RWPE2 (cell line): ENCODE results near the gene AMD1.

Experiments used
- ATAC-seq: fragments of 200-7000 bp; cut with Tn5 transposase; 3 replicates; pipeline ENCODE4 v1.9.1; 2021; ENCODE audit warnings: low read depth
- DNase-seq: peaks from one replicate; pipeline ENCODE4 v3.0.0-alpha.2; 2020; ENCODE audit warnings: low spot score
- H3K27ac ChIP-seq: fragments of 450-650 bp; 2 replicates; pipeline ENCODE4 v1.5.1; 2017; ENCODE audit warnings: mild to moderate bottlenecking; ENCODE audit not compliant: poor library complexity, severe bottlenecking
- H3K27me3 ChIP-seq: fragments of 250-450 bp; sonication (Bioruptor Pico); 2 replicates; pipeline ENCODE4 v1.5.1; 2021; ENCODE audit warnings: mild to moderate bottlenecking, moderate library complexity; ENCODE audit not compliant: insufficient read depth, poor library complexity, severe bottlenecking
- H3K36me3 ChIP-seq: fragments of 250-450 bp; sonication (Bioruptor Pico); 2 replicates; pipeline ENCODE4 v1.5.1; 2020; ENCODE audit warnings: low read depth, mild to moderate bottlenecking, moderate library complexity
- H3K4me1 ChIP-seq: fragments of 250-450 bp; sonication (Bioruptor Pico); 2 replicates; pipeline ENCODE4 v1.5.1; 2021; ENCODE audit warnings: mild to moderate bottlenecking, moderate library complexity; ENCODE audit not compliant: insufficient read depth, poor library complexity, severe bottlenecking
- H3K4me3 ChIP-seq: fragments of 250-450 bp; sonication (Bioruptor Pico); 2 replicates; pipeline ENCODE4 v1.5.1; 2021; ENCODE audit warnings: mild to moderate bottlenecking, moderate library complexity; ENCODE audit not compliant: severe bottlenecking
- H3K9me3 ChIP-seq: fragments of 250-450 bp; sonication (Bioruptor Pico); 2 replicates; pipeline ENCODE4 v1.5.1; 2021; ENCODE audit warnings: mild to moderate bottlenecking, moderate library complexity; ENCODE audit not compliant: severe bottlenecking
- CTCF ChIP-seq: fragments of 450-650 bp; IDR thresholded peaks from one replicate; pipeline ENCODE4 v1.5.1; 2017; ENCODE audit warnings: mild to moderate bottlenecking, moderate library complexity; ENCODE audit not compliant: poor library complexity, severe bottlenecking

Gene AMD1

GRCh38 chr6:110876806-110877564, 2.4 kb downstream of the AMD1 start:
- H3K9me3 ChIP-seq: no peaks in the 10 kb centered on the region
- ATAC-seq (no peak), DNase-seq (no peak)
- H3K4me1 ChIP-seq: peaks cover 38% of the 10 kb centered on the region
- peaks cover 40% of the 10 kb centered on the region for H3K36me3 ChIP-seq
- peak overlapping the region; percentile 86 for H3K4me3 ChIP-seq
- no peaks in the 10 kb centered on the region for H3K27me3 ChIP-seq
- TF ChIP-seq CTCF: no peak
- H3K27ac ChIP-seq: peak overlapping the region; percentile 87

- H3K4me3 ChIP-seq: peak overlapping the region; percentile 86
- H3K27me3 ChIP-seq: no peaks in the 10 kb centered on the region
- H3K9me3 ChIP-seq: no peaks in the 10 kb centered on the region
- H3K36me3 ChIP-seq: peaks cover 42% of the 10 kb centered on the region
- peaks cover 44% of the 10 kb centered on the region for H3K4me1 ChIP-seq
- ATAC-seq (no peak), DNase-seq (no peak)
- H3K27ac ChIP-seq: peak overlapping the region; percentile 87
- no peak for TF ChIP-seq CTCF
These were observed 3.0 kb downstream of the AMD1 start for GRCh38 chr6:110877569-110877968.

GRCh38 chr6:110878751-110879522, 4.4 kb downstream of the AMD1 start:
- ATAC-seq (no peak), DNase-seq (no peak)
- TF ChIP-seq CTCF: peak; percentile 67
- peaks cover 46% of the 10 kb centered on the region for H3K4me1 ChIP-seq
- H3K4me3 ChIP-seq: peak overlapping the region; percentile 2
- H3K36me3 ChIP-seq: peaks cover 50% of the 10 kb centered on the region
- H3K27me3 ChIP-seq: no peaks in the 10 kb centered on the region
- no peaks in the 10 kb centered on the region for H3K9me3 ChIP-seq
- peak overlapping the region; percentile 23 for H3K27ac ChIP-seq

- ATAC-seq (no peak), DNase-seq (no peak)
- no peak overlapping the region for H3K27ac ChIP-seq
- peaks cover 53% of the 10 kb centered on the region for H3K4me1 ChIP-seq
- no peak for TF ChIP-seq CTCF
- H3K27me3 ChIP-seq: no peaks in the 10 kb centered on the region
- H3K9me3 ChIP-seq: no peaks in the 10 kb centered on the region
- peaks cover 66% of the 10 kb centered on the region for H3K36me3 ChIP-seq
- H3K4me3 ChIP-seq: no peak overlapping the region
These were observed 6.1 kb downstream of the AMD1 start for GRCh38 chr6:110880651-110881050.
